ENCODE measurements around the gene CTSK.

DNA sequence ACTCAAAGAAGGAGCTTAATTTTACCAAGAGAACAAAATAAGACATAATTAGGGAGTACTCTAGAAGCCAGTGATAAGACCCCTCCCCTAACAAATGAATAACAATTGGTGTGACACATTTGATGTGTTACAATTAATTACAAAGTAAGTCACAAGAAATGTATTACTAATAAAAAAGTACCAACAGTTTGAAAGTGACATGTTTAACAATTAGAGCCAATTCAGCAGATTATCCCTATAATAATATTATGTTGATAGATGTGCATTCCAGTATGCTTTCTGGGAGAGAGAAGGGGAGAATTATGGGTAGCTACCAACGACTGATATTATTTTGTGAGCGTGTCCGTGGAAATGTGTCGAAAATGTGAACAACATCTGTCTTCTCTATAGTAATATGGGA is 19.1 kb downstream of the CTSK start:
- TF ChIP-seq, protein P1, sequence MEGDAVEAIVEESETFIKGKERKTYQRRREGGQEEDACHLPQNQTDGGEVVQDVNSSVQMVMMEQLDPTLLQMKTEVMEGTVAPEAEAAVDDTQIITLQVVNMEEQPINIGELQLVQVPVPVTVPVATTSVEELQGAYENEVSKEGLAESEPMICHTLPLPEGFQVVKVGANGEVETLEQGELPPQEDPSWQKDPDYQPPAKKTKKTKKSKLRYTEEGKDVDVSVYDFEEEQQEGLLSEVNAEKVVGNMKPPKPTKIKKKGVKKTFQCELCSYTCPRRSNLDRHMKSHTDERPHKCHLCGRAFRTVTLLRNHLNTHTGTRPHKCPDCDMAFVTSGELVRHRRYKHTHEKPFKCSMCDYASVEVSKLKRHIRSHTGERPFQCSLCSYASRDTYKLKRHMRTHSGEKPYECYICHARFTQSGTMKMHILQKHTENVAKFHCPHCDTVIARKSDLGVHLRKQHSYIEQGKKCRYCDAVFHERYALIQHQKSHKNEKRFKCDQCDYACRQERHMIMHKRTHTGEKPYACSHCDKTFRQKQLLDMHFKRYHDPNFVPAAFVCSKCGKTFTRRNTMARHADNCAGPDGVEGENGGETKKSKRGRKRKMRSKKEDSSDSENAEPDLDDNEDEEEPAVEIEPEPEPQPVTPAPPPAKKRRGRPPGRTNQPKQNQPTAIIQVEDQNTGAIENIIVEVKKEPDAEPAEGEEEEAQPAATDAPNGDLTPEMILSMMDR (IDR thresholded peaks at IDR 0.05) = no peak
- TF ChIP-seq POLR2A (IDR thresholded peaks at IDR 0.05) (no peak), POLR2AphosphoS5 (IDR thresholded peaks at IDR 0.05) (no peak)

Data from transverse colon (tissue), 4 donors.